Measurements from ENCODE around the gene HECA. TPM values are rescaled to one million over a fixed set of nuclear protein-coding genes. Genes with fewer than 3 reads are reported as not detected.

Gene HECA
- total RNA-seq, 1 experiment from 2014 or later = 10.7 TPM

DNA sequence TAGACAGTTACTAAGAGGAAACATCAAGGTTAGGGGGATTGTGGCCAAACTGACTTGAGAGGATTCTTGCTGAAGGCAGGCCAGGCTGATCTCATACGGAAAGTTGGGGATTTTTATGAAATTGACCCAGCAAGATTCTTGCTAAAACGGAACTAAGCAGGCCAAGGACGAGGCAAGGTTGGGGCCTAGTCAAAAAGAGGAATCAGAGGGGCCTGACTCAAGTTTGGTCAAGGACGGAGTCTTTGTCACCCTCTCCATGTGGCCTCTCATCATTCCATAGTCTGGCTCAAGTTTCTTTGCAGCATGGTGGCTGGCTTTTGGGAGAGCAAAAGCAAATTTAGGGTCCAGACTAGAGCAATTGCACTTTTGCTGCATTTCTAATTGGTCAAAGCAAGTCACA, 7.9 kb upstream of the HECA start:
- no TSS peak for BruUV-seq (replicated peaks)
- Histone ChIP-seq H3K4me1 (ENCODE audit: control insufficient read depth in 1 of 2, insufficient read depth in 2 of 2, low read length in 2 of 2) (peaks cover 0 to 6% of the 10 kb centered on the region in 2 experiments; a peak in 3 of 4 replicates), H3K79me2 (ENCODE audit: insufficient read depth, low read length) (no peaks in the 10 kb centered on the region), H4K20me1 (ENCODE audit: insufficient read depth) (no peaks in the 10 kb centered on the region), H3K9me3 (ENCODE audit: control insufficient read depth in 1 of 2, insufficient read depth in 1 of 2, low read depth in 1 of 2, low read length in 2 of 2) (no peaks in the 10 kb centered on the region), H2AFZ (ENCODE audit: low read depth, low read length, poor library complexity, severe bottlenecking) (no peak overlapping the region), H3K27ac (ENCODE audit: low read depth, low read length) (no peak overlapping the region), H3K36me3 (ENCODE audit: control insufficient read depth in 1 of 2, insufficient read depth in 2 of 2, low read length in 2 of 2) (no peaks in the 10 kb centered on the region), H3K9ac (ENCODE audit: low read length) (no peak overlapping the region), H3K9me2 (ENCODE audit: insufficient read depth) (no peaks in the 10 kb centered on the region), H3K27me3 (ENCODE audit: insufficient read depth, low read length) (no peaks in the 10 kb centered on the region), H3K4me3 (replicated peaks in 1 of 2; ENCODE audit: low read depth in 1 of 2, low read length in 2 of 2) (no peak overlapping the region), H3K4me2 (ENCODE audit: low read length) (no peak overlapping the region)
- CTCF ChIA-PET = no interaction called here
- RAD21 ChIA-PET (ENCODE audit: low non-redundant PET in 1 of 2, low total read pairs in 2 of 2, uncharacterized antibody in 2 of 2, unreplicated experiment in 2 of 2) = no interaction called here
- intact Hi-C loops (cut with micrococcal nuclease) = no loop called here
- TF ChIP-seq, protein P1, sequence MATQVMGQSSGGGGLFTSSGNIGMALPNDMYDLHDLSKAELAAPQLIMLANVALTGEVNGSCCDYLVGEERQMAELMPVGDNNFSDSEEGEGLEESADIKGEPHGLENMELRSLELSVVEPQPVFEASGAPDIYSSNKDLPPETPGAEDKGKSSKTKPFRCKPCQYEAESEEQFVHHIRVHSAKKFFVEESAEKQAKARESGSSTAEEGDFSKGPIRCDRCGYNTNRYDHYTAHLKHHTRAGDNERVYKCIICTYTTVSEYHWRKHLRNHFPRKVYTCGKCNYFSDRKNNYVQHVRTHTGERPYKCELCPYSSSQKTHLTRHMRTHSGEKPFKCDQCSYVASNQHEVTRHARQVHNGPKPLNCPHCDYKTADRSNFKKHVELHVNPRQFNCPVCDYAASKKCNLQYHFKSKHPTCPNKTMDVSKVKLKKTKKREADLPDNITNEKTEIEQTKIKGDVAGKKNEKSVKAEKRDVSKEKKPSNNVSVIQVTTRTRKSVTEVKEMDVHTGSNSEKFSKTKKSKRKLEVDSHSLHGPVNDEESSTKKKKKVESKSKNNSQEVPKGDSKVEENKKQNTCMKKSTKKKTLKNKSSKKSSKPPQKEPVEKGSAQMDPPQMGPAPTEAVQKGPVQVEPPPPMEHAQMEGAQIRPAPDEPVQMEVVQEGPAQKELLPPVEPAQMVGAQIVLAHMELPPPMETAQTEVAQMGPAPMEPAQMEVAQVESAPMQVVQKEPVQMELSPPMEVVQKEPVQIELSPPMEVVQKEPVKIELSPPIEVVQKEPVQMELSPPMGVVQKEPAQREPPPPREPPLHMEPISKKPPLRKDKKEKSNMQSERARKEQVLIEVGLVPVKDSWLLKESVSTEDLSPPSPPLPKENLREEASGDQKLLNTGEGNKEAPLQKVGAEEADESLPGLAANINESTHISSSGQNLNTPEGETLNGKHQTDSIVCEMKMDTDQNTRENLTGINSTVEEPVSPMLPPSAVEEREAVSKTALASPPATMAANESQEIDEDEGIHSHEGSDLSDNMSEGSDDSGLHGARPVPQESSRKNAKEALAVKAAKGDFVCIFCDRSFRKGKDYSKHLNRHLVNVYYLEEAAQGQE (IDR thresholded peaks at IDR 0.05; ENCODE audit: low read depth) = no peak
- TF ChIP-seq SRF (IDR thresholded peaks at IDR 0.05; ENCODE audit: low read depth) (no peak), SIN3A (IDR thresholded peaks at IDR 0.05; ENCODE audit: low read depth) (no peak), FOSL1 (IDR thresholded peaks at IDR 0.05; ENCODE audit: low read depth) (no peak), TCF7L2 (IDR thresholded peaks at IDR 0.05; ENCODE audit: borderline replicate concordance, extremely low read depth, insufficient read depth, insufficient read length) (no peak), ZNF274 (IDR thresholded peaks at IDR 0.05; ENCODE audit: low read depth, low read length) (no peak), ZFX (IDR thresholded peaks at IDR 0.05) (no peak)
- TF ChIP-seq, protein P2, sequence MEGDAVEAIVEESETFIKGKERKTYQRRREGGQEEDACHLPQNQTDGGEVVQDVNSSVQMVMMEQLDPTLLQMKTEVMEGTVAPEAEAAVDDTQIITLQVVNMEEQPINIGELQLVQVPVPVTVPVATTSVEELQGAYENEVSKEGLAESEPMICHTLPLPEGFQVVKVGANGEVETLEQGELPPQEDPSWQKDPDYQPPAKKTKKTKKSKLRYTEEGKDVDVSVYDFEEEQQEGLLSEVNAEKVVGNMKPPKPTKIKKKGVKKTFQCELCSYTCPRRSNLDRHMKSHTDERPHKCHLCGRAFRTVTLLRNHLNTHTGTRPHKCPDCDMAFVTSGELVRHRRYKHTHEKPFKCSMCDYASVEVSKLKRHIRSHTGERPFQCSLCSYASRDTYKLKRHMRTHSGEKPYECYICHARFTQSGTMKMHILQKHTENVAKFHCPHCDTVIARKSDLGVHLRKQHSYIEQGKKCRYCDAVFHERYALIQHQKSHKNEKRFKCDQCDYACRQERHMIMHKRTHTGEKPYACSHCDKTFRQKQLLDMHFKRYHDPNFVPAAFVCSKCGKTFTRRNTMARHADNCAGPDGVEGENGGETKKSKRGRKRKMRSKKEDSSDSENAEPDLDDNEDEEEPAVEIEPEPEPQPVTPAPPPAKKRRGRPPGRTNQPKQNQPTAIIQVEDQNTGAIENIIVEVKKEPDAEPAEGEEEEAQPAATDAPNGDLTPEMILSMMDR (IDR thresholded peaks at IDR 0.05 in 2 of 3, conservative IDR thresholded peaks at IDR 0.05 in 1 of 3; ENCODE audit: borderline replicate concordance in 1 of 3, insufficient read depth in 1 of 3, low read depth in 2 of 3, low read length in 2 of 3) = no peak
- TF ChIP-seq, protein P3, sequence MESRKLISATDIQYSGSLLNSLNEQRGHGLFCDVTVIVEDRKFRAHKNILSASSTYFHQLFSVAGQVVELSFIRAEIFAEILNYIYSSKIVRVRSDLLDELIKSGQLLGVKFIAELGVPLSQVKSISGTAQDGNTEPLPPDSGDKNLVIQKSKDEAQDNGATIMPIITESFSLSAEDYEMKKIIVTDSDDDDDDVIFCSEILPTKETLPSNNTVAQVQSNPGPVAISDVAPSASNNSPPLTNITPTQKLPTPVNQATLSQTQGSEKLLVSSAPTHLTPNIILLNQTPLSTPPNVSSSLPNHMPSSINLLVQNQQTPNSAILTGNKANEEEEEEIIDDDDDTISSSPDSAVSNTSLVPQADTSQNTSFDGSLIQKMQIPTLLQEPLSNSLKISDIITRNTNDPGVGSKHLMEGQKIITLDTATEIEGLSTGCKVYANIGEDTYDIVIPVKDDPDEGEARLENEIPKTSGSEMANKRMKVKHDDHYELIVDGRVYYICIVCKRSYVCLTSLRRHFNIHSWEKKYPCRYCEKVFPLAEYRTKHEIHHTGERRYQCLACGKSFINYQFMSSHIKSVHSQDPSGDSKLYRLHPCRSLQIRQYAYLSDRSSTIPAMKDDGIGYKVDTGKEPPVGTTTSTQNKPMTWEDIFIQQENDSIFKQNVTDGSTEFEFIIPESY (IDR thresholded peaks at IDR 0.05; ENCODE audit: extremely low read depth, insufficient replicate concordance, low read length) = no peak
- POLR2A ChIA-PET = no interaction called here
- DNase-seq (ENCODE audit: low read depth, low spot score) = no peak
- ATAC-seq = no peak

All from HCT116 (cell line).